ENCODE data around the gene AK4. TPM values are rescaled to one million over a fixed set of nuclear protein-coding genes. Genes with fewer than 3 reads are reported as not detected.

AK4 gene
- polyA plus RNA-seq, 2 of the 4 experiments (the other 2 are of a cell fraction): 10.6 to 25.9 TPM

GRCh38 chr1:65164633-65165032 lies 16.6 kb downstream of the AK4 start (continued):
- TF ChIP-seq CHD2 (IDR thresholded peaks at IDR 0.05; ENCODE audit: low read length, partially characterized antibody): no peak
- TF ChIP-seq ESRRA (IDR thresholded peaks at IDR 0.05; ENCODE audit: borderline replicate concordance, low read length): no peak
- TF ChIP-seq KDM5A (IDR thresholded peaks at IDR 0.05): no peak
- TF ChIP-seq TFCP2L1 (CRISPR knock-in tag; IDR thresholded peaks at IDR 0.05): no peak
- no peak for TF ChIP-seq RAD21 (conservative IDR thresholded peaks at IDR 0.05 in 1 of 2, IDR thresholded peaks at IDR 0.05 in 1 of 2)
- TF ChIP-seq BCL3 (IDR thresholded peaks at IDR 0.05): no peak

- no peak overlapping the region for H3K4me2 ChIP-seq
- ChIA-PET POLR2A (no interaction called here), CTCF (no interaction called here)
- WGBS (ENCODE audit: missing lambda C conversion rate): 82% methylated on average over 5 of the region's 5 CpGs
- DNase-seq (ENCODE audit: low read depth in 1 of 2, low spot score in 1 of 2) (no peak), FAIRE-seq (no peak), ATAC-seq (no peak)
- H3K27ac ChIP-seq: no peak overlapping the region
- H3K4me1 ChIP-seq: peaks cover 6% of the 10 kb centered on the region
- no peaks in the 10 kb centered on the region for H3K9me3 ChIP-seq
- no peak for TF ChIP-seq RAD21 (conservative IDR thresholded peaks at IDR 0.05 in 1 of 2, IDR thresholded peaks at IDR 0.05 in 1 of 2)
- TF ChIP-seq ZNF302 (CRISPR knock-in tag; IDR thresholded peaks at IDR 0.05): no peak
- TF ChIP-seq HES2 (IDR thresholded peaks at IDR 0.05): no peak
- no peak for TF ChIP-seq ELK1 (IDR thresholded peaks at IDR 0.05; ENCODE audit: low read depth, low read length)
- TF ChIP-seq HEYL (CRISPR knock-in tag; IDR thresholded peaks at IDR 0.05): no peak
- TF ChIP-seq HOXA7 (CRISPR knock-in tag; IDR thresholded peaks at IDR 0.05): no peak
- TF ChIP-seq E2F6 (IDR thresholded peaks at IDR 0.05; ENCODE audit: borderline replicate concordance, low read depth): no peak
- TF ChIP-seq RCOR1 (IDR thresholded peaks at IDR 0.05; ENCODE audit: low read depth, low read length): no peak
- no peak for TF ChIP-seq FOSL2 (IDR thresholded peaks at IDR 0.05)
- TF ChIP-seq FOSL2 (CRISPR knock-in tag; IDR thresholded peaks at IDR 0.05): no peak
- no peak for TF ChIP-seq NPAS2 (CRISPR knock-in tag; IDR thresholded peaks at IDR 0.05; ENCODE audit: borderline replicate concordance)
- TF ChIP-seq HMGXB4 (CRISPR knock-in tag; IDR thresholded peaks at IDR 0.05; ENCODE audit: borderline replicate concordance): no peak
- TF ChIP-seq GATA3 (IDR thresholded peaks at IDR 0.05; ENCODE audit: borderline replicate concordance): no peak
- no peak for TF ChIP-seq CEBPB (IDR thresholded peaks at IDR 0.05)
- TF ChIP-seq RFX5 (IDR thresholded peaks at IDR 0.05): no peak
- no peak for TF ChIP-seq REST (IDR thresholded peaks at IDR 0.05)
- no peak for TF ChIP-seq ZC3H11A (IDR thresholded peaks at IDR 0.05)
- H3K4me3 ChIP-seq: no peak overlapping the region
These were observed 17.4 kb downstream of the AK4 start for GRCh38 chr1:65165269-65165993.
